ENCODE measurements around the gene CALHM3. TPM values are rescaled to one million over a fixed set of nuclear protein-coding genes. Genes with fewer than 3 reads are reported as not detected.

The CALHM3 gene
- polyA plus RNA-seq, 1 experiment = 0.09 TPM

DNA sequence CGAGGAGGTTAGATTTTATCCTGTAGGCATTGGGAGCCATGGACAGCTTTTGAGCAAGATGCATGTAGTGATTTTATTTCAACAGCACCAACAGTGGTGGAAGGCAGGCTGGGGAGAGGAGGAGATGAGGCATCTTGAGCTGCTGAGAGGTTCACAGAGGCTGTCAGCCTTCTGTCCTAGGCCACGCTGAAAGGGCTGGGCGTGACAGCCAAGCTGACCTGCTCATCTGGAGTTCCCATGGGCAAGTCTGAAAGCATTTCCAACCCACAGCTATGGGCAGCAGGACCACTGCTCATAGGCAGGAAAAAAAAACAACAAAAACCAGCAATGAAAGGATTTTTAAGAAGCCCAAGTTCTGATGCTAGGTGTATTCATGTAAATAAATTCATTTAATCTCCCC, 22.1 kb upstream of the CALHM3 start:
- Histone ChIP-seq H3K4me3 (ENCODE audit: low read depth, low read length) (no peak overlapping the region), H3K27me3 (ENCODE audit: control insufficient read depth, insufficient read depth, low read length) (peaks cover 43% of the 10 kb centered on the region), H3K36me3 (ENCODE audit: control insufficient read depth, insufficient read depth, low read length) (no peaks in the 10 kb centered on the region)
- POLR2A ChIA-PET = no interaction called here
- DNase-seq (ENCODE audit: low read depth) = no peak
- CTCF ChIA-PET = interaction anchor here (0.8 to 1.4 kb wide), 2 partner anchors 9 to 50 kb away, joined by 3 to 5 read pairs; no protein-coding TSS in a partner anchor
- TF ChIP-seq, protein P1, sequence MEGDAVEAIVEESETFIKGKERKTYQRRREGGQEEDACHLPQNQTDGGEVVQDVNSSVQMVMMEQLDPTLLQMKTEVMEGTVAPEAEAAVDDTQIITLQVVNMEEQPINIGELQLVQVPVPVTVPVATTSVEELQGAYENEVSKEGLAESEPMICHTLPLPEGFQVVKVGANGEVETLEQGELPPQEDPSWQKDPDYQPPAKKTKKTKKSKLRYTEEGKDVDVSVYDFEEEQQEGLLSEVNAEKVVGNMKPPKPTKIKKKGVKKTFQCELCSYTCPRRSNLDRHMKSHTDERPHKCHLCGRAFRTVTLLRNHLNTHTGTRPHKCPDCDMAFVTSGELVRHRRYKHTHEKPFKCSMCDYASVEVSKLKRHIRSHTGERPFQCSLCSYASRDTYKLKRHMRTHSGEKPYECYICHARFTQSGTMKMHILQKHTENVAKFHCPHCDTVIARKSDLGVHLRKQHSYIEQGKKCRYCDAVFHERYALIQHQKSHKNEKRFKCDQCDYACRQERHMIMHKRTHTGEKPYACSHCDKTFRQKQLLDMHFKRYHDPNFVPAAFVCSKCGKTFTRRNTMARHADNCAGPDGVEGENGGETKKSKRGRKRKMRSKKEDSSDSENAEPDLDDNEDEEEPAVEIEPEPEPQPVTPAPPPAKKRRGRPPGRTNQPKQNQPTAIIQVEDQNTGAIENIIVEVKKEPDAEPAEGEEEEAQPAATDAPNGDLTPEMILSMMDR (IDR thresholded peaks at IDR 0.05; ENCODE audit: insufficient read depth, low read depth, low read length) = no peak

DNA sequence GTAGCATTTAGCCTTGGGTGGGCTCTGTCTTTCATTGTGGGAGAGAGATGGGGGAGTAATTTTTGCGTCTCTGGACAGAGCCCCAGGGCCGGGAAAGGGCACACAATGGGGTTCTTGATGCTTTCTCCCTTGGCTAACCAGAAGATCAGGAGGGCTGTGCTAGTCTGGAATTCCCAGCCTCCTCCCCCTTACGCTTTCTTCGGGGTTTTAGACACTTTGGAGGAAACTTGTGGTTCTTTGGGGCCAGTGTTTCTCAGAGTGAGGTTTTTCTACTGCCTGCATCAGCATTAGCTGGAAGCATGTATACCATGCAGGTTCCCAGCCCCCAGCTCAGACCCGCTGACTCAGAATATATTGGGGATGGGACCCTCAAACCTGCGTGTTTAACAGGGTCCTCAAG, 21.4 kb upstream of the CALHM3 start:
- TF ChIP-seq, protein P1 (IDR thresholded peaks at IDR 0.05; ENCODE audit: insufficient read depth, low read depth, low read length) = no peak
- H3K4me3 ChIP-seq (ENCODE audit: low read depth, low read length) = no peak overlapping the region
- H3K27me3 ChIP-seq (ENCODE audit: control insufficient read depth, insufficient read depth, low read length) = peaks cover 38% of the 10 kb centered on the region
- DNase-seq (ENCODE audit: low read depth) = no peak
- CTCF ChIA-PET = interaction anchor here (1.4 kb wide), 1 partner anchor 9 kb away, joined by 5 read pairs; no protein-coding TSS in a partner anchor
- H3K36me3 ChIP-seq (ENCODE audit: control insufficient read depth, insufficient read depth, low read length) = no peaks in the 10 kb centered on the region
- POLR2A ChIA-PET = no interaction called here

DNA sequence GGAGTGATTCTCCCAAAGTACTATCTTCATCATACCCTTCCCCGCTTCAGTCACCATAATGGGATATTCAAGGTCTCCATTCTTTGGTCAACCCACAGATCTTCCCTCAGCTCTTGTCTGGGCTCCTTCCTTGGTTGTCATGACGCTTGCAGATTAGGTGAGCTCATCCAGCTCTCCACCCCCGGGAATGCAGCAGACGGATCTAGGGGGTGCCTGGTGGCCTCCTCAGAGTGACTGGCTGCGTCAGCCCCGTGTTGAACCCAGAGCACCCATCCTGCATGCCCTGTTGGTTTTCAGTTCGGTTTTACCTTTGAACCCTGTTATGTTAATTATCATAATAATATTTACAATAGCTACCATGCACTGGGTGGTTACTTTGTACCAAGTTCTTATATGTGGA, 20.8 kb upstream of the CALHM3 start:
- no peaks in the 10 kb centered on the region for H3K36me3 ChIP-seq (ENCODE audit: control insufficient read depth, insufficient read depth, low read length)
- no peak for DNase-seq (ENCODE audit: low read depth)
- peaks cover 44% of the 10 kb centered on the region for H3K27me3 ChIP-seq (ENCODE audit: control insufficient read depth, insufficient read depth, low read length)
- ChIA-PET CTCF (no interaction called here), POLR2A (no interaction called here)
- TF ChIP-seq, protein P1 (IDR thresholded peaks at IDR 0.05; ENCODE audit: insufficient read depth, low read depth, low read length) = no peak
- H3K4me3 ChIP-seq (ENCODE audit: low read depth, low read length) = no peak overlapping the region

DNA sequence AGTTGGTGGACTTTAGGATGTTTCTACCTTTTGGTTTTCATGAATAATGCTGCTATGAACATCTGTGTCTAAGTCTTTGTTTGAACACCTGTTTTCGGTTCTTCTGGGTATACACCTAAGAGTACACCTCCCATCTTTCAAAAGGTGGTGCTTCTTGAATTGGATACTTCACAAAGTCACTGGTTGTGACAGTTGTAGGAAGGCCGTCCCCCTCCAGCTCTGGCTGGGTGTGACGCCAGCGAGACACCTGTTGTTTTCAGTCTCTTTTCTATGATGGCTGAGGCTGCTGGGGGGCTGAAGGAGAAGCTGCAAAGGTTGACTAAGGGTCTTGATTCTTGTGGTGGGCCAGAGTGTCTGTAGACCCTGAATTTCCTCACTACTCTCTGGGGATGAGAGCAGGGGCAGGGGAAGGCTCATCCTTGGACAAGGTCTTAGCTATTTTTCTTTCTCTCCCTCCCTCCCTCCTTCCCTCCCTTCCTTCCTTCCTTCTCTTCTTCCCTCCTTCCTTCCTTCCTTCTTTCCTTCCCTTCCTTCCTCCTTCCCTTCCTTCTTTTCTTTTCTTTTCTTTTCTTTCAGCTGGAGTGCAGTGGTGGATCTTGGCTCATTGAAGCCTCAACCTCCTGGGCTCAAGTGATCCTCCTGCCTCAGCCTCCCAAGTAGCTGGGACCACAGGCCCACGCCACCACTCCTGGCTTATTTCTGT, 20.0 kb upstream of the CALHM3 start:
- peaks cover 50% of the 10 kb centered on the region for H3K27me3 ChIP-seq (ENCODE audit: control insufficient read depth, insufficient read depth, low read length)
- DNase-seq (ENCODE audit: low read depth) = no peak
- H3K36me3 ChIP-seq (ENCODE audit: control insufficient read depth, insufficient read depth, low read length) = no peaks in the 10 kb centered on the region
- ChIA-PET CTCF (interaction anchor here (0.6 kb wide), 2 partner anchors 14 to 309 kb away, joined by 3 read pairs; no protein-coding TSS in a partner anchor), POLR2A (no interaction called here)
- no peak overlapping the region for H3K4me3 ChIP-seq (ENCODE audit: low read depth, low read length)
- TF ChIP-seq, protein P1 (IDR thresholded peaks at IDR 0.05; ENCODE audit: insufficient read depth, low read depth, low read length) = no peak

DNA sequence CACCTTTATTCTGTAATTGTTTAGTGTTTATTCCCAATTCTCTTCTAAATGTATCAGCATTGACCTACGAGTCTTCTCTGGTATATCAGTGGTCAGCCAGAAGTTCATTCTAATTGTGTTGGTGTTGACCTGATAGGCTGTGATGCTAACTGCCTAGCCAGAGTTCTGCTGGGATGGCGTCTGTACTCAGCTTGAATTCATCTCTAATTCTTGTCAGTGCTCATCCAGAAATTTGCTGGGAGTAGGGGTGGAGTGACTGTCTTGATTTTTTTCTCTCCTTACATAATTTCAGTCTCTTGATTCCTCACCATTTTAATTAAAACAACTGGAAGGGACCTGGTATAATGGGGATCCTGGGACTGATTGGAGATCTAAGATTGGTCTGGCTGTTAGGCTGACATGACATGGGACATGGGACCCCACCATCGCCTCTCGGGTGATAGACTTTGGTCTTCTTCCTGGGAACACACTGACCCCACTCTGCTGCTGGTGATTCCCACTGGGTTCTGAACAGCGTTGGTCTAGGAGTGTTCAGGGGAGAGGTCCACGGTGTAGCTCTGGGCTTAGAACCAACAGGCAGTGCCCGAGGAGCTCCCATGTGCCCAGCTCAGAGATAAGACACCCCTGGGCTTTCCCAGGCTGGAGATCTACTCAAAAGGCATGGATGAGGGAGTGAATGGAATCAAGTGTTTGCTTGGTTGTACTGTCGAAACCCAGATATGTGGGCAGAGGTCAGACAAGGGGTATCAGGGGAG, 18.3 kb upstream of the CALHM3 start:
- Histone ChIP-seq H3K36me3 (ENCODE audit: control insufficient read depth, insufficient read depth, low read length) (no peaks in the 10 kb centered on the region), H3K4me3 (ENCODE audit: low read depth, low read length) (no peak overlapping the region), H3K27me3 (ENCODE audit: control insufficient read depth, insufficient read depth, low read length) (peaks cover 44% of the 10 kb centered on the region)
- CTCF ChIA-PET = interaction anchor here (1.0 to 1.7 kb wide), 2 partner anchors 15 to 32 kb away, joined by 3 to 4 read pairs; no protein-coding TSS in a partner anchor
- POLR2A ChIA-PET = no interaction called here
- no peak for DNase-seq (ENCODE audit: low read depth)
- TF ChIP-seq, protein P1 (IDR thresholded peaks at IDR 0.05; ENCODE audit: insufficient read depth, low read depth, low read length) = no peak

Measured in BJ (cell line).